Hippocampal formation (tissue), 2 donors: ENCODE data around the gene ZNF836.

Source experiments
- DNase-seq, 2 donors: peaks; one replicate each; lab custom pipeline; 2025; lab: John Stamatoyannopoulos, UW

The ZNF836 gene

GRCh38 chr19:52188822-52189734 lies 17.7 kb upstream of the ZNF836 start:
- peak in 1 of 2 donors; percentile 57 for DNase-seq

- no peak for DNase-seq
Measured at GRCh38 chr19:52187407-52187806, 16.0 kb upstream of the ZNF836 start.

DNA sequence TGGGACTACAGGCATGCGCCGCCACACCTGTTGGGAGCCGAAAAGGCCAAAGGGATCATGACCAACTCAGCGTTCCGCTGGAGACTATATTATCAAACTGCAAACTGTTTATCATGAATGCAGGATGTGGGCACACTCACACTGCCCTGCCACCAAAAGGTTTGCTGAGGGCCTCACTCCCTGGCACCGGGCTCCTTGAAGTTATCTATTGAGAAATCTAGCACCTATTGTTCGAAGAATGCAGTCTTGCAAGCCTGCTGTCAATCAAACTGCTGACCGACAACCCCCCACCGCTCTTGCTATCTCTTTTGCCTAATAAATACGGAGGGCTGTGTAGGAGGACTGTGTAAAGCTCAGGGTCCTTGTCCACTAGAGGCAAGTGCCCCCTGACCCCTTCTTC lies 5.2 kb upstream of the ZNF836 start:
- DNase-seq = no peak

DNA sequence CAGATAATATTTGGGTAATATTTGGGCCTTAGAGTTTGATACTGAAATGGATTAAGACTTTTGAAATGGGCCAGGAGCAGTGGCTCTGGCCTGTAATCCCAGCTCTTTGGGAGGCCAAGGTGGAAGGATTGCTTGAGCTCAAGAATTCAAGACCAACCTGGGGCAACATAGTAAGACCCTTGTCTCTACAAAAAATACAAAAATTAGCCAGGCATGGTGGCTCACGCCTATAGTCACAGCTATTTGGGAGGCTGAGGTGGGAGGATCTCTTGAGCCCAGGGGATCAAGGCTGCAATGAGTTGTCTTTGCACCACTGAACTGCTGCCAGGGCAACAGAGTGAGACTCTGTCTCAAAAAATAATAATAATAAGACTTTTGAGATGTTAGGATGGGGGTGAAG lies 926 bp upstream of the ZNF836 start:
- DNase-seq = no peak

GRCh38 chr19:52170863-52171320 lies 529 bp downstream of the ZNF836 start:
- no peak for DNase-seq

GRCh38 chr19:52170304-52170703 lies 1.1 kb downstream of the ZNF836 start:
- DNase-seq = no peak

- DNase-seq = no peak
Measured at GRCh38 chr19:52155596-52156359, 15.6 kb downstream of the ZNF836 start.

GRCh38 chr19:52148256-52148655 lies 23.2 kb downstream of the ZNF836 start:
- DNase-seq = no peak

DNA sequence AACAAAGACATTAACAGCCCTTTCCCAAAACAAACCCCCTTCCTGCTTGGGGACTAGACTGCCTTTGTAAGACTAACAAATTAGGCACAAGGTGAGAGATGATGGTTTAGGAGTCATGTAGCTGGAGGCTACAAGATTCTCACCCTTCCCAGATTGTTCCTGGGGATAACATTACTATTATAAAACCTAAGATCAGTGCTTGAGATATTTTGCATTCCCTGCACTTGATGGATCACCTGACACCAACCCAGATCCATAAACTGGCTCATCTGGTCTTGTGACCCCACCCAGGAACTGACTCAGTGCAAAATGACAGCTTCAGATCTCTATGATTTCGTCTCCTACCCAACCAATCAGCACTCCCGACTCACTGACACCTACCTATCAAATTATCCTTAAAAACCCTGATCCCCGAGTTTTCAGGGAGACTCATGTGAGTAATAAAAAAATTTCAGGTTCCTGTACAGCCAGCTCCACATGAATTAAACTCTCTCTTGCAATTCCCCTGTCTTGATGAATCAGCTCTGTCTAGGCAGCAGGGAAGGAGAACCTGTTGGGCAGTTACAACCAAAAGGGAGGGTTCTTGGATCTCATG lies 29.3 kb downstream of the ZNF836 start:
- DNase-seq = no peak

- no peak for DNase-seq
Measured at GRCh38 chr19:52141203-52141602, 30.2 kb downstream of the ZNF836 start.

GRCh38 chr19:52140032-52140710 lies 31.2 kb downstream of the ZNF836 start:
- no peak for DNase-seq

- peak; percentile 96 to 97 for DNase-seq
Measured at GRCh38 chr19:52139252-52140031, 32.0 kb downstream of the ZNF836 start, which contains the start of gene ZNF616. TSS of gene ZNF616 (minus strand) at chr19:52139938. CDS start at chr19:52130512, 9,426 bp downstream.

GRCh38 chr19:52138983-52139251 lies 32.5 kb downstream of the ZNF836 start:
- no peak for DNase-seq

GRCh38 chr19:52138278-52138982 lies 33.0 kb downstream of the ZNF836 start:
- DNase-seq = peak in 1 of 2 donors; percentile 4

GRCh38 chr19:52120286-52120685 lies 51.1 kb downstream of the ZNF836 start:
- no peak for DNase-seq

GRCh38 chr19:52115526-52116053 lies 55.8 kb downstream of the ZNF836 start:
- DNase-seq = no peak

DNA sequence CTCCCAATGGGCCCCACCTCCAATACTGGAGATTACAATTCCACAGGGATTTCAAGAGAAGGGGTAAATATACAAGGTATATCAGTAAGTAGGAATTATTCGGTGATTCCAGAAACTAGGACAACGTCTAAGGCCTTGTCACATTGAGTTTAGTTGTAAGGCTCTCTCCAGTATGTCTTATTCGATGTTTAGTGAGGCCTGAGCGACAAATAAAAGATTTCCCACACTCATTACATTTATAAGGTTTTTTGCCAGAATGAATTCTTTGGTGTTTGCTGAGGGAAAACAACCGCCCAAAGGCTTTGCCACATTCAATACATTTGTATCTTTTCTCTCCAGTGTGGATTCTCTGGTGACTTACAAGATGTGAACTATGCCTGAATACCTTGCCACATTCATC lies 56.7 kb downstream of the ZNF836 start:
- DNase-seq = no peak

DNA sequence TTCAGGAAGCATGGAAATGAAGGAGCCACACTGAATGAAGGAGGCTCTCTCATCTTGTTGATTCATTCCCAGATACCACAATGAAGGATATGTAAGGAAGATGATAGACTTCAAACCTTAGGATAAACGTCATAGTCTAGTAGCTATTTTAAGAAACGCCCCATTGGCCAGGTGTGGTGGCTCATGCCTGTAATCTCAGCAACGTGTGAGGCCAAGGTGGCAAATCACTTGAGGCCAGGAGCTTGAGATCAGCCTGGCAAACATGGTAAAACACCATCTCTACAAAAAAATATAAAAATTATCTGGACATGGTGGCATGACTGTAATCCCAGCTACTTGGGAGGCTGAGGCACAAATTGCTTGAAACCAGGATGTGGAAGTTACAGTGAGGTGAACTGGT lies 58.8 kb downstream of the ZNF836 start:
- DNase-seq = no peak

DNA sequence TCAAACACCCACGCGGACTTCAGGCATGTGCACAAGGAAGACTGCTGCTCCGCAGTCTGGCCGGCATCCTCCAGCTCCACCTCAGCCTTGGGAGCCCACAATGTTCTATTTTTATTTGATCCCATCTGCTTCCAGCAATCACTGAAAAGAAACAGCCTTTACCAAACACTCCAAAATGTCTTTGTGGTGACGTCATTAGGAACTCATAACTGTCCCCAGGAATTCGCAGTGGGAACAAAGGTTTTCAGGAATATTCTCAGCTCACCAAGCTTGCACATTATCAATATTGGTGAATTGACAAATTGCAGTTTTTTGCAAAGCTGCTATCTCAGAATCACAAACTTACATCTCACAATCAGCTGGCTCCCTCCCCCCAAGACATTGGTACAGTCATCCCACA lies 60.6 kb downstream of the ZNF836 start:
- DNase-seq = no peak
